ENCODE data around the gene ARID1B.

Gene ARID1B

DNA sequence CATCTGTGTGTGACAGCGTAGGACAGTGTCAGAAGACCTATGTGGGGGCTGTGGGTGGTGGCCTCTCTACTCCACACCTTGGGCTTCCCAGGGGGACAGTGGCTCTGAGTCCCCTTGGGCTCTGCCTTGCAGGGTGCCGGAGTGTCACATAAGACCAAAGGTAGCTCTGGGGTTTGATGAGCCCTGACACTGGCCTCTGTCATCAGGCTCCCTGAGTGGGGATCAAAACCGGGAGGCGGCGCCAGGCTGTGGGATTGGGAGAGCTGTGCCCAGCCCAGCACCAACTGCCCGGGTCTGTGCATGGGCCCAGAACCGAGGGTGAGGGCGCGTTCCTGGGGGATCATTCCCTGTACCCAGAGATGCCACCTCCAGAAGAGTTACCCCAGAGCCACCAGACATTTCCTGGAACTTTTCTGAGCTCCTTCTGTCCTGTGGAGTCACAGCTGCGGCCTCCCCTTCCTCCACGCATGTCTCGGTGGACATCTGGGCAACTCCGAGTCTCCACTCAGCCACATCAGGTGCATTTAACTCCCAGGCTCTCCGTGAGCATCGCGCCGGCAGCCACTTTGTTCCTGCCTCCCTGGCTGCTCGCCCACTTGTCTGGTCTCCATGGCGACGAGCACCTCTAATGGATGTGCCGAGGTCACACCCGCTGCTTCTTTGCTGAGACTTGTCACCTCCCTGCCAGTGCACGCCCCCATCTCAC lies 451.4 kb downstream of the ARID1B start:
- Histone ChIP-seq H3K27me3 (replicated peaks) (no peaks in the 10 kb centered on the region), H3K4me3 (ENCODE audit: low read depth, low read length) (no peak overlapping the region), H3K36me3 (replicated peaks) (no peaks in the 10 kb centered on the region), H3K27ac (no peak overlapping the region)
- TF ChIP-seq, protein P1, sequence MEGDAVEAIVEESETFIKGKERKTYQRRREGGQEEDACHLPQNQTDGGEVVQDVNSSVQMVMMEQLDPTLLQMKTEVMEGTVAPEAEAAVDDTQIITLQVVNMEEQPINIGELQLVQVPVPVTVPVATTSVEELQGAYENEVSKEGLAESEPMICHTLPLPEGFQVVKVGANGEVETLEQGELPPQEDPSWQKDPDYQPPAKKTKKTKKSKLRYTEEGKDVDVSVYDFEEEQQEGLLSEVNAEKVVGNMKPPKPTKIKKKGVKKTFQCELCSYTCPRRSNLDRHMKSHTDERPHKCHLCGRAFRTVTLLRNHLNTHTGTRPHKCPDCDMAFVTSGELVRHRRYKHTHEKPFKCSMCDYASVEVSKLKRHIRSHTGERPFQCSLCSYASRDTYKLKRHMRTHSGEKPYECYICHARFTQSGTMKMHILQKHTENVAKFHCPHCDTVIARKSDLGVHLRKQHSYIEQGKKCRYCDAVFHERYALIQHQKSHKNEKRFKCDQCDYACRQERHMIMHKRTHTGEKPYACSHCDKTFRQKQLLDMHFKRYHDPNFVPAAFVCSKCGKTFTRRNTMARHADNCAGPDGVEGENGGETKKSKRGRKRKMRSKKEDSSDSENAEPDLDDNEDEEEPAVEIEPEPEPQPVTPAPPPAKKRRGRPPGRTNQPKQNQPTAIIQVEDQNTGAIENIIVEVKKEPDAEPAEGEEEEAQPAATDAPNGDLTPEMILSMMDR (IDR thresholded peaks at IDR 0.05; ENCODE audit: low read depth, low read length, missing control alignments): no peak
- no peak for DNase-seq
- in situ Hi-C loops (cut with HindIII; ENCODE audit: low pct_ligation_motif_present, low sequenced_read_pairs): no loop called here

DNA sequence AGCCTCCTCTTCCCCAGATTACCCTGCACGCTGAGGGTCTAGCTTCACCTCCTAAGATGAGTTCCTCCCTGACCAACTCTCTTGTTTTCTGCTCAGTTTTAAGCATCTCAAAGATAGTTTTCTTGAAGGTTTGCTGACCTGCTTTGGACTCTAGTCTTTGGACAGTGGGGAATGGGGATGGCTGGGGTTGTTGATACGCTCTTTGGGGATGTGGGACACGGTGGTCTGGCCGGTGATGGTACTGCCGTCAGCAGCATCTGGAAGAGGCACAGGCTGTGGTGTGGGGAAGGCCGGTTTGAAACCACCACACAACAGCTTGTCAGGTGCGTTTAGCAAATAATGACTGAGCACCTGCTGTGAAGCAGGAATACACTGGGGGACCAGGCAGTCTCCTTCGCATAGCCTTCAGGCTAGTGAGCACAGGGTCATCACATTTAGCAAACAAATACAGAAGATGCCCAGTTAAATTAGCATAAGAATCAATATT lies 452.0 kb downstream of the ARID1B start:
- TF ChIP-seq, protein P1 (IDR thresholded peaks at IDR 0.05; ENCODE audit: low read depth, low read length, missing control alignments): no peak
- Histone ChIP-seq H3K36me3 (replicated peaks) (no peaks in the 10 kb centered on the region), H3K4me3 (ENCODE audit: low read depth, low read length) (no peak overlapping the region), H3K27me3 (replicated peaks) (no peaks in the 10 kb centered on the region), H3K27ac (no peak overlapping the region)
- in situ Hi-C loops (cut with HindIII; ENCODE audit: low pct_ligation_motif_present, low sequenced_read_pairs): no loop called here
- DNase-seq: no peak

DNA sequence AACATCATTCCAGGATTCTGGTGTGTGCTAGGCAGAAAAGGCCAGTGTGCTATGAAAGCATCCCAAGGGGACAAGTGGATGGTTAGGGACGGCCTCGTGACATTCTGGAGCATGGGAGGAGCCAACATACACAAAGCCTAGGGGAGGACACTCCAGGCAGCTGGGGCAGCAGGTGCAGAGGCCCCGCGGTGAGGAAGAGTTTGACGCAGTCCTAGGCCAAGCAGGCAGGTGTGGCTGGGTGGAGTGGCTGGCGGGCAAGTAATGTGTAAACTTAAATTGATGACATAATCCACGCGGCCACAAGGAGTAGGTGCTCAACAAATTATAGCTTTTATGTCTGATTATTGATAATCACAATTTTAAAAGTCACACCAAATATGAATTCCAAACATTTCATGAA lies 452.5 kb downstream of the ARID1B start:
- Histone ChIP-seq H3K4me3 (ENCODE audit: low read depth, low read length) (no peak overlapping the region), H3K27ac (no peak overlapping the region), H3K36me3 (replicated peaks) (no peaks in the 10 kb centered on the region), H3K27me3 (replicated peaks) (no peaks in the 10 kb centered on the region)
- in situ Hi-C loops (cut with HindIII; ENCODE audit: low pct_ligation_motif_present, low sequenced_read_pairs): no loop called here
- TF ChIP-seq, protein P1 (IDR thresholded peaks at IDR 0.05; ENCODE audit: low read depth, low read length, missing control alignments): no peak
- DNase-seq: no peak

DNA sequence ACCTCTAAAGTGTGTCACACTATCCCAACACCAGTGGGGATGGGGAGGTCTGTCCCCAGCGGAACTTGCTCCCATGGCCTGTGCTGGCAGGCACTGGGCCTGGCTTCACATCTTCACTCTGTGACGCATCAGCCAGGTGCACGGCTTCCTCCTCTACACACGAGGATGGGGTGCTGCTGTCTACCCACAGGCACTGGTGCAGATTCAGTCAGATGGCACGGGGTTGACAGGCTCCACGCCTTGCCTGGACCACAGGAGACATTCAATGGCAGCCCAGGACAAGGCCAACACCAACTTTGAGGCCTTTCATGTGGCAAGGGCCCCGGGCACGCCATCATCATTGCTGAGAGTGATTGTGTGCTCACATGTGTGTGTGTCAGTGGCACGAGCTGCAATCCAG lies 453.7 kb downstream of the ARID1B start:
- no peak overlapping the region for H3K4me3 ChIP-seq (ENCODE audit: low read depth, low read length)
- DNase-seq: no peak
- no peaks in the 10 kb centered on the region for H3K36me3 ChIP-seq (replicated peaks)
- in situ Hi-C loops (cut with HindIII; ENCODE audit: low pct_ligation_motif_present, low sequenced_read_pairs): no loop called here
- no peak overlapping the region for H3K27ac ChIP-seq
- H3K27me3 ChIP-seq (replicated peaks): peaks cover 8% of the 10 kb centered on the region
- TF ChIP-seq, protein P1 (IDR thresholded peaks at IDR 0.05; ENCODE audit: low read depth, low read length, missing control alignments): no peak

DNA sequence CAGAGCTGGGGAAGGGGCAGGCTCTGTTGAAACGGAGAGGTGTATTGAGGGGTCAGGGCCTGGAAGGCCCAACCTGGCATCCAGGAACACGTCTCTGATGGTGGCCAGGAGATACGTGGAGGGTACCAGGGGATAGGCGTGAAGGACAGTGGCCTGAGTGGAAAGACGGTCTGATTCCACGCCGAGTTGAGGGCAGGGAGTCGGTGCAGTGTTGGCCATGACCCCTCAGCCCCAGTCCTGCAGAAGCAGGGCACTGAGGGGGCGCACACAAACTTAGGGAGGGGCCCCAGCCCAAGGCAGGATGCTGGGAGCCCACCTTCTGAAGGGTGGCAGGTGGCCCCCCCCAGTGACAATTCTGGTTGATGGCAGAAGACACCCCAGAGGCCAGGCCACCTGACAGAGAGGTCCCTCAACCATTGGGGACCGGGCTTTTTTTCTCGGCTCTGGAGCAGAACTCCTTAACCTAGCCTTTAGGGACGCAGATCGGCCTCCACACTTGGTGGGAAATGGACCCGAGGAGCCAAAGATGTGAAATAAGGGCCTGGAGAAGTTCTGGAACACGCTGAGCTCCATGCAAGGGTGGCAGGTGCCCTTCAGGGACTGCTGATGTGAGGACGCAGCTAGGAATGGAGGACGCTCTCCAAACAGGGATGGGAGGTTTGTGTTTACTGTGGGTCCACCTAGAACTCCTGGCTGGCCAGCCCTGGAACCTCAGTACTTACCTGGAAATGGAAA lies 455.1 kb downstream of the ARID1B start:
- Histone ChIP-seq H3K27ac (no peak overlapping the region), H3K36me3 (replicated peaks) (no peaks in the 10 kb centered on the region), H3K4me3 (ENCODE audit: low read depth, low read length) (no peak overlapping the region), H3K27me3 (replicated peaks) (peaks cover 12% of the 10 kb centered on the region)
- TF ChIP-seq, protein P1 (IDR thresholded peaks at IDR 0.05; ENCODE audit: low read depth, low read length, missing control alignments): no peak
- DNase-seq: no peak
- in situ Hi-C loops (cut with HindIII; ENCODE audit: low pct_ligation_motif_present, low sequenced_read_pairs): no loop called here
